Stimulated activated CD4-positive, alpha-beta T cell treated with anti-CD3 and anti-CD28 coated beads, Interleukin-2, amount 100 ng/mL, for 48 hours (primary cell): ENCODE results near the gene KIF20B.

Experiments
- DNase-seq, 2 donors: peaks; one replicate each; pipeline ENCODE4 v3.0.0-alpha.2; 2020

KIF20B gene, protein sequence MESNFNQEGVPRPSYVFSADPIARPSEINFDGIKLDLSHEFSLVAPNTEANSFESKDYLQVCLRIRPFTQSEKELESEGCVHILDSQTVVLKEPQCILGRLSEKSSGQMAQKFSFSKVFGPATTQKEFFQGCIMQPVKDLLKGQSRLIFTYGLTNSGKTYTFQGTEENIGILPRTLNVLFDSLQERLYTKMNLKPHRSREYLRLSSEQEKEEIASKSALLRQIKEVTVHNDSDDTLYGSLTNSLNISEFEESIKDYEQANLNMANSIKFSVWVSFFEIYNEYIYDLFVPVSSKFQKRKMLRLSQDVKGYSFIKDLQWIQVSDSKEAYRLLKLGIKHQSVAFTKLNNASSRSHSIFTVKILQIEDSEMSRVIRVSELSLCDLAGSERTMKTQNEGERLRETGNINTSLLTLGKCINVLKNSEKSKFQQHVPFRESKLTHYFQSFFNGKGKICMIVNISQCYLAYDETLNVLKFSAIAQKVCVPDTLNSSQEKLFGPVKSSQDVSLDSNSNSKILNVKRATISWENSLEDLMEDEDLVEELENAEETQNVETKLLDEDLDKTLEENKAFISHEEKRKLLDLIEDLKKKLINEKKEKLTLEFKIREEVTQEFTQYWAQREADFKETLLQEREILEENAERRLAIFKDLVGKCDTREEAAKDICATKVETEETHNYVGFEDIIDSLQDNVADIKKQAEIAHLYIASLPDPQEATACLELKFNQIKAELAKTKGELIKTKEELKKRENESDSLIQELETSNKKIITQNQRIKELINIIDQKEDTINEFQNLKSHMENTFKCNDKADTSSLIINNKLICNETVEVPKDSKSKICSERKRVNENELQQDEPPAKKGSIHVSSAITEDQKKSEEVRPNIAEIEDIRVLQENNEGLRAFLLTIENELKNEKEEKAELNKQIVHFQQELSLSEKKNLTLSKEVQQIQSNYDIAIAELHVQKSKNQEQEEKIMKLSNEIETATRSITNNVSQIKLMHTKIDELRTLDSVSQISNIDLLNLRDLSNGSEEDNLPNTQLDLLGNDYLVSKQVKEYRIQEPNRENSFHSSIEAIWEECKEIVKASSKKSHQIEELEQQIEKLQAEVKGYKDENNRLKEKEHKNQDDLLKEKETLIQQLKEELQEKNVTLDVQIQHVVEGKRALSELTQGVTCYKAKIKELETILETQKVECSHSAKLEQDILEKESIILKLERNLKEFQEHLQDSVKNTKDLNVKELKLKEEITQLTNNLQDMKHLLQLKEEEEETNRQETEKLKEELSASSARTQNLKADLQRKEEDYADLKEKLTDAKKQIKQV (N-terminal part only)

DNA sequence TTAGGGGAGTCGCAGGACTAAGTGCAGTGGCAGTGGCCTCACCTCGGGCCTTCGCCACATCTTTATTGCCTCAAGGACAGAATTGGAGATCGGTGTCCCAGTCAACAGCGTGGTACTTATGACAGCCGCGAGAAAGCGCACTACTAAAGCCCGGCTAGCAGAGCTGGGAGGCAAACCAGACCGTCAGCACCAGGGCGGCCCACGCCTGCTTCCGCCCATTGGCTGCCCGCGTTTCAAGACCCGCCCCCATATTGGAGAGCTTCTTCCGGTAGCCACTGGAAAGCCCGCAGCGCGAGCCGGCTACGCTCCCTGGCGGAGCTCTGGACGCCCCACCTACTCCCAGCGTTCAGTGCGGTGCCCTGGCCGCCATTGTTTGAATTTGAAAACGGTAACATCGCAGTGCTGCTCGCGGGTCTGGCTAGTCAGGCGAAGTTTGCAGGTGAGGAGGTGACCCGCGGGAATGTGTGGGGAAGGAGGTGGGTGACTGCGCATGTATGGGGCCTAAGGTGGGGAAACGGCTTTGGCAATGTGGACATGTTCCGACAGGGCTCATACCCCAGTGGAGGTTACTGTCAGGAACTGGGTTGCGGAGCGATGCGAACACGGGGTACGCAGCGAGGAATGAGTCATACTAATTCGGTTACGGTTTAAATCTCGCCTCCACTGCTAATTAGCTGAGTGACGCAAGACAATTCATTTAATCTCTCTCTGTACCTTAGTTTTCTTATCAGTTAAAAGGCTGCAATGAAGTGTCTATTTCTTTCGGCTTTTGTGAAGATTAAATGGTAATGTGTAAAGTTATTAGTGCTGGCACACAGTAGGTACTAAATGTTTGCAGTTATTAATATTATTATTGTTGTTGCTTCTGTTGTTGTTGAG lies at the start of gene KIF20B:
Gene KIF20B (plus strand): TSS at position 349 of the 879 bp plus-strand sequence. CDS start 3,705 bp downstream, outside the sequence.
- peak; percentile 87 to 88 for DNase-seq

DNA sequence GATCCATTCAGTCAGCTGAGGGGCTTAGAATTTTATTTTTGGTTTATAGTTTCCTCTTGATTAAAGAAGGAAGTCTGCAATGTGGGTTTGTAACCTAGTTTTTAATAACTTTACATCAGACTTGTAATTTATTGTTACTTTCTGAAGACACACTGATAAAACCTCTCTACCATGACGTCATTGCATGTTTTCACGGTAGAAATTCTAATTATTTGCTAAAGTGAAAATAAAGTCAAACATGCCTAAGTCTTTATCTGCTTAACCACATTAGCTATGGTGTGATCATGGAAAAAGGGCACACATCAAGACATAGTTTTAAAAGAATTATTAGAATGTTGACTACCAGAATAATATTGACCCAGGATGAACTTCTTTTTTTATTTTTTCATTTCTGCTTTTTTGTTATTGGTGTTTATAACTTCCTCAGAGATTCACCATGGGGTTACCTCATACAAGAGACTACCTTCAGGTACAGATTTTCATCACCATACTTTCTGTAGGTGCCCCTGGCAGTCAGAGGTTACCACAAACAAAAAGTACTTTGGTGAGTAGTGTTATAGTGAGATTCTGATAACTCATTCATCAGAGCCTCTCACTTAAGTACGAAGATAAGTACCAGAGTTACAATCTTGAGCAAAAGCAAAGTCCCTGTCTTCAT lies 49.3 kb upstream of the KIF20B start:
- DNase-seq: no peak

DNA sequence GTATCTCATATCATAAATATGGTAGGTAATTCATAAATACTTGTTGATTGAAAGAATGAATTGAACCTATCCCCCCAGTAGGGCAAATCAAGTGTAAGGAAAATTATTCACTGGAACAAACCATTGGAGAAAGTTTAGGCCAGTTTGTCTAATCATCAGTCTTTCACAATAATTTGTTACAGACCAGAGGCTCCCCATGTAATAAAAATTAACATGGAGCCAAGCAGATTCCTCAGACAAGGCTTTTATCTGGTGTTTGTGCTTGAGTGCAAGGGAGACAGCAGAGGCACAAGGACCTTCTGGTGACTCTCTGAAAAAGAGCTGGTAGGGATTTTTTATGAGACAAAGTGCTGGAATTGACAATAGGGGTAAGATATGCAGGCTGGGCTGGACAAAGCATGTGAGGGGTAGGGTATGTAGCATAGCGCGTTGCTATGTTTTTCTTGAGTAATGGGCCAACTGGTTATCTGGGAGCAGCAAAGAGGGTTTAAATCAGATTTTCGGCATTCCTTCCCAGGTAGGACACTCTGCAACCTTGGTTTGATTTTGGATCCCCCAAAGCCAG lies 48.5 kb upstream of the KIF20B start:
- no peak for DNase-seq

DNA sequence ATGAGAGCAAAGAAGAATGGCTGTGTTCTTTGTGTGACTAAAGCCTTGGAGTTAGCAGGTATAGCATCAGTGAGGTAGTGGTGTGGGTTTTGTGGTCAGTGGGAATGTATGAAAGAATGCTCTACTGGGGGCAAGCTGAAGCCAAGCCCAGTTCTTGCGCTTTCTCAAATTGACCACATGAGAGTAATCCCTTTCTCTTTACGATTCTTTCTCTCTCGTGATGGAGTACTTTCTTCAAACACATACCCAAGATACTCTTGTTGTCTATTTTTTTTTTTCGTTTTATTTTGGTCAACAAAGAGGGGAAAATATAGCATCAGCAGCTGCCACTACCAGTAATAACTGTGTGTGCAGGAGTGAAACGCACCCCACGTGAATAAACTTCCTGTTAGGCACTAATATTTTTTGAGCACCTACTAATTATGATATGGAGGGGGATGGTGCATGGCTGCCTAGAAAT lies 48.0 kb upstream of the KIF20B start:
- no peak for DNase-seq

DNA sequence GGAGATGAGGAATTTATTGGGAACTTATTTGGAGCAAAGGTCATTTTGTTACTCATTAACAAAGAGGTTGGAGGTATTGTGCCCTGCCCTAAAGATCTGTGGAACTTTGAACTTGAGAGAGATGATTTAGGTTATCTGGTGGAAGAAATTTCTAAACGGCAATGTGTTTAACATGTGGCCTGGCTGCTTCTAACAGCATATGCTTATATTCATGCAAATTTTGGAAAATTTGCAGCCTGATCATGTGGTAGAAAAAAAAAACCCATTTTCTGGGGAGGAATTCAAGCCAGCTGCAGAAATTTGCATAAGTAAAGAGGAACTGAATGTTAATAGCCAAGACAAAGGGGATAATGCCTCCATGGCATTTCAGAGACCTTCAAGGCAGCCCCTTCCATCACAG lies 45.7 kb upstream of the KIF20B start:
- DNase-seq: no peak

DNA sequence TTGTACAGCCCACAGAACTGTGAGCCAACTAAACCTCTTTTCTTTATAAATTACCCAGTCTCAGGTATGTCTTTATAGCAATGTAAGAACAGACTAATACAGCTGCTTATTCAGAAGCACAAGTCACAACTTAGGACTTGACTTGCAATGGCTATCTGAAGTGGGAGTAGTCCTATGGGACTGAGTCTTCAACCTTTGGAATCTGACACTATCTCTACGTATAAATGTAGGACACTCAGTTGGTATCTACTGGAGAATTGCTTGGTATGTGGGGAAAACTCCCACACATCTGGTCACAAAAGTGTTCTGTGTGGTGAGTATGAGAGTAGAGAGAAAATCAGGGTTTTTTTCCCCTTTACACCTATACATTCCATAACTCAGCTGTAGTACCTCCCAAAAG lies 44.1 kb upstream of the KIF20B start:
- no peak for DNase-seq

DNA sequence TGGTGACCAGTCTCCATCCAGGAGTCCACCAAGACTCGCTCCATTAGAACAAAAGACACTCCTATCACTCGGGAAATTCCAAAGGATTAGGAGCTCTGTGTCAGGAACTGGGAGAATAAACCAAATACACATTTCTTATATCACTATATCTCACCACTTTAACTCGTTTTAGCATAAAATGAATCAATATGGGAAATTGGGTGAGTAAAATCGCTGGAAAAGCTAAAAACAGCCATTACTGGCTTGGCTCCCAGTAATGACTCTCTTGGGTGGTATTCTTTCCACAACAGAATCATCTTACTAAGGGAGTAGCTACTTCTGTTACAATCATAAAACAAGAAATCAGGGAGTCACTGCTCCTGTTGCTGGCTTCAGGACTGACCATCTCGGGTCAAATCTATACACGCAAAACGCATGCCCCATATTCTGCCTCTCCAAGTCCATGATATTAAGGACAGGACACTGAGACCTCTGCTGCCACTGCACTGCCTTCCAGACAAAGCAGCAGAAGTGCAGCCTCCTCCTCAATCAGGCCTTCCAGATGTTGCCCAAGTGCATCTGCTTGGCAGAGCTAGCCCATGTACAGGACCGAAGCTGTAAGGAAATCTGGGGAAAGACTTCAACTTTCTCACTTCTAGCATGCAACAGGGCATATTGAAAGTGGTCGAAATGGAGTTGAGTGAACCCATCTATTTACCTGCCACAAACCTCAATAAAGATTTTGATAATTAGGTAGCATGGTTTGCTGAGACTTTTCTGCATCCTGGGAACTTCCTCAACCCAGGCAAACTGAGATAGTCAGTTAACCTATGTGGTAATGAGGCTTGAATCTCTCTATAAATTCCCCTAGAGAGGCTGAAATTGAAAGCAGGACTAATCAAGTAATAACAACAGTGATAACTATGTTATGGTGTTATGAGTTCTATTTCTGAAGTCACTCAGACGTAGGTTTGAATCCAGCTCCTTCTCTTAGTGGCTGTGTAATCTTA lies 42.0 kb upstream of the KIF20B start:
- no peak for DNase-seq

DNA sequence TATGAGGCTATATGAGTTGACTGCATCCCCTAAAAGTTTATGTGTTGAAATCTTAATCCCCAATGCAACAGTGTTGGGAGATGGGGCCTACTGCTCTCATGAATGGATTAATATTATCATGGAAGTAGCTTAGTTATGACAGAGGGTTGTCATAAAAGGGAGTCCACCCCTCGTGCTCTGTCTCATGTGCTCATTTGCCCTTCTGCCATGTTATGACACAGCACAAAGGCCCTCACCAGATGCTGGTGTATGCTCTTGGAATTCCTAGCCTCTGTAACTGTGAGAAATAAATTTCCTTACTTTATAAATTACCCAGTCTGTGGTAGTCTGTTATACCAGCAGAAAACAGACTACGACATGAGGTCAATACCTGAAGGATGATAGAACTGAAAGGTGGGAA lies 38.8 kb upstream of the KIF20B start:
- DNase-seq: no peak

DNA sequence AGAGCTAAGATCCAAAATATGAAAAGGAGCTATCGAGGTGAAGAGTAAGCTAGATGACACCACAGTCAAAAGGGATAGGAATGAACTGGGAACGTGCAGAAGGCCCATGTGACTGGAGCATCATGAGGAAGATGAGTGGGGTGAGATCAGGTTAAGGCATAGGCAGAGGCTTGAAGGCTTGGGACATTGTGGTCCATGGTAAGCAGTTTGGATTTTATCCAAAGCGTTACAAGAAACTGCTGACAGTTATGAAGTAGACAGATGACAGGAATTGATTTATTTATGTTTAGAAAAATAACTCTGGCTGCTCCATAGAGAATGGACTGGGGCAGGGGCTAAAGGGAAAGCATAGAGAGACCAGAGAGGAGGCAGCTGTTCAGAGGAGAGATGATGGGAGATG lies 38.2 kb upstream of the KIF20B start:
- DNase-seq: no peak

DNA sequence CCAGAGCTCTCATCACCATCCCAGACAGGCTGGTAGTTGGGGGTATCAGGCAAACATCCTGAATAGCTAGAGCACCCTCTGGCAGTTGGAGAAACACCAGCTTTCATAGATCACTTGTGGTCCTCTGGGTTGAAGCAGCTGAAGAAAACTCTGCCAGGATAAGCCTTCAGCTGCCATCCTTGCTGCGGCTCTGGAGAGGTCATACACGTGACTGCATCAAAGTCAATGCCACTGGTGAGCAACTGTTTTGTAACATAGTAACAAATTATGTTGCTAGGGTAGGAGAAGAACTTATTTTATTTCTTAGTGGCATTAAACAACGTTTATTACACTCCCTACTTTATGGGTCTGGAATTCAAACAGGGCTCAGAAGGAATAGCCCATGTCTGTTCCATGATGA lies 37.2 kb upstream of the KIF20B start:
- no peak for DNase-seq

DNA sequence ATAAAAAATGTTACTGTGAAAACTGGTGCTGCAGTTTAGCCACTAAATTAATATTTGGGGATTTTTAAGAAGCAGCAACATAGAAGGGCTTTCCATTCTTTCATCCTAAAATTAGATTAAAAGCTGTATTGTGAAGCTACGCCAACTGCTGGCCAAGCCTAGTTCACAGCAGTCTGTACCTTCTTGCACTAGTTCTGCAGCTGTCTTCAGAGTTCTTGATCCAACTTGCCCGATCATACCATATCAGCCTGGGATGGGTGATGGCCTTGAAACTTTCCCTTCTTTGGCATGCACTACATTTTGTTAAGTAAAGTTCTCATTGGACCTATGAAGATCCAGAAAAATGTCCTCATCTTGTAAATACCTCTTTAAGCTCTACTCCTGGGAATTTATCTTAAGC lies 36.1 kb upstream of the KIF20B start:
- no peak for DNase-seq

DNA sequence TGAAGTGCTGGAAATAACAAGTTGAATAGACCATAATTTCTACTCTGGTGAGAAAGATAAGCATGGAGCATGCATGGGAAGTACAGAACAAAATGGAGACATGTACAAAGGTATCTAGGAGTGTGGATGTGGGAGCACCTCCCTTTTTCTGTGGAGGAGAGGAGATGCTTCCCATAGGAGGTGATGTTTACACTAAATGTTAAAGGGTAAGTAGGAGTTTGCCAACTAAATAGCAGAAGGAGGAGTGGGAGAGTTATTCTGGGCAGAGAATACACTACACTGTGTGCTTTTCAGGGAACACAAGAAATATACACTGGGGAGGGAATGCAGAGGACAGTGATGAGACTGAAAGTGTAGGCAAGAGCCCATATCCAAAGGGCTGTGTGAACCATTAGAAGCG lies 35.3 kb upstream of the KIF20B start:
- no peak for DNase-seq

DNA sequence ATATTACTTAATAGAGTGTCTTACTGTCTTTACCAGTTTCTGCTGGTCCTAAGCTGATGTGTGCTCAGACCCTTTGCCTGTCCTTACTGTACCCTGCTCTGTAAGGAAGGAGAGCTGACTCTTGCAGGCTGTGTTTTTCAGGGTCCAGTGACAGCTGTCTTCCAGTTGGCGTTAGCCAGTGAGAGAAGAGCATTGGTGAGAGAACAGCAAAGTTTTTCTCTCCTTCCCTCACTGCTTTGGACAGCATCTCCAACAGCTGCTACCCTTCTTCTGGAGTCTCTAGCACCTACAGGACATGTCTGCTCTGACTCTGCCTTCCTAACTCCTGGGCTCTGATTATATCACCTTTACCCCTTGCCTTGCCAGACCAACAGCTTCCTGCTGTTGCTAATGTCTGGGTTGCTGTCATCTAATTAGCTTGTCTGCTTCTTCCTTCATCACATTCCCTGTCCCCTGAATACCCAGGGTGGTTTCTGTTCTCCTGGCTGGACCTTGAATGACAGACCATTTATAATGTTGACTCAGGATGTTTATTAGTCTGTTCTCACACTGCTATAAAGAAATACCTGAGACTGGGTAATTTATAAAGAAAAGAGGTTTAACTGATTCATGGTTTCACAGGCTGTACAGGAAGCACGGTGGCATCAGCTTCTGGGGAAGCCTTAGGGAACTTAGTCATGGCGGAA lies 32.9 kb upstream of the KIF20B start:
- no peak for DNase-seq

DNA sequence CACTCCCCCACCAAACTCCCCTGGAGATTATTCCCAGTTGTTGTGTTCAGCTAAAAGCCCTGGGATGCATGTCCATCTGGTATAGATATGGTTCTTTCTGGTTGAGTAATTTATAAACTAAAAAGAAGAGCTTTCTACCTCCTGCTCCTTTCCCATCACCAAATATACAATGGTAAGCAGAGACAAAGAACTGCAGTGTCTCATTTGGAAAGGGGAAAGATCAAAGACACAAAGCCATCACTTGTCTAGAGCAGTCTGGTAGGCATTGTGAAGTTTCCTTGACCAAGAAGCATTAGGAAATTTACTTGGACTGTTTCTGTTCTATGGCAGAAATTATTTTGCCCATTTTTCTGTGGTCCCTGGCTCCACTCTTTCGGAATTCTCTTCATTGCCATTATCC lies 31.4 kb upstream of the KIF20B start:
- no peak for DNase-seq

DNA sequence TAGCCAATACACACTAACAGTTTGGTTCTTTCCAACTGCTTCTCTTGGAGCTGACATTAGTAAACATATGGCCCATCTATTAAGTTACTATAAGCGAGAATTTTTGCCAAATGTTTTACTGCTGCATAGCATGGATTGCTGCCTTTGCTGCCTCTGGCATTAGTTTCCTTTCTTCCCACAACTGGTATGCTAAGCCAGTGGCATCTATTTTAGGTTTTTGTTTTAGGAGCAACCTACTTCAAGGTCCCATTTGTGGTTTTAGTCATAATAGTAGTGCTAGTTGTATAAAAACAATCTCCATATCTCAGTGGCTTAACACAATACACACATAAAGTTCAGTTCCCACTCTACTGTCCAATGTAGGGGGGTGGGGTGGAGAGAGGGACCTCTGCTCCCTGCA lies 30.5 kb upstream of the KIF20B start:
- DNase-seq: no peak

DNA sequence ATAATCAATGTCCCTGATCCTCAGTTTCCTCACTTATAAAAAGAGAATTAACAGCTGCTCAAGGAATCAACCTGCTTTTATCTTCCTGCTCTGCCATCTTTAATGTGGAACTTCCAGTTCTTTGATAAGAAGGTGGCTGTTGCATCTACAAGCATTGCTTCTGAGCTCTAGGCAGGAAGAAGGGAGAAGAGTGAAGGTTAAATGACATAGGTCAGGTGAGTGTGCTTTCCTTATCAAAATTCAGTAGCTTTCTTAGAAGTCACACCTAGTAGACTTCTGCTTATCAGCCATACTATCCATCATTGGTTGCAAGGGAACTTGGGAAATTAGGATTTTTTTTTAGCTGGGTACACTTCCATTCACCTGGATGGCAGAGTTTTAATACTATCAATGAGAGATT lies 24.0 kb upstream of the KIF20B start:
- DNase-seq: no peak

DNA sequence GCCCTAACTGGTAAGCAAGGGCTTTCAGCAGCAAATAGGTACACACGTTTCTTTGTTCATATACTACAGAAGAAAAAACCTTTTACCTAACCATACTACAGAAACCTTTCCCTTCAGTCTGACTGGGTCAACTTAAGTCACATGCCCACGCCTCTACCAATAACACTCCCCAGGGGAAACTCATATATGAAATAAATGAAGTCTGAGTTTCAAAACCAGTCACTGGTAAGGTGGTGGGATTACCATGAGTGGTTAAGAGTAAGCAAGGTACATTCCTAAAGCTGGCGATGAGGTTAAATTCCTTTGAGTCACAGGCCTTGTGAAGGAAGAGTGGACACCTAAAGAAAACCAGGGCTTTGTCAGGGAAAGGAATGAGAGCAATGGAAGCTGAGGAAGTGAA lies 21.4 kb upstream of the KIF20B start:
- no peak for DNase-seq

DNA sequence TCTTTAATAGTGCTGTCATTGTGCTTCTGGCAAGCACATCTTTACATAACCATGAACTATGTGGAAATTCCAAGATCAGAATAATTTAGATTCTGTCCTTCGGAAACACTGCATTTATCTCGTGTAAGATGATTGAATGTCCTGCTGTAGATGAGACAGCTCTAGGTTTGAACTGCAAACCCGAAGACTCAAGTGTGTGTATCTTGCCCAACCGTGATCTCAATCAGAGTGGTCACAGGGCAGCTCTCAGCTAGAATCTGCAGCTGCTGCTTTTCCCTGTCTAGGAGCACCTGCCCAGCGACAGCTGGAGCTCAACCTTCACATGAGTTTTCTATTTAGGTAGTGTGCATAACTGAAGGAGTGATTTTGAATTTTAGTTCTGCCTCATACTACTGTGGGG lies 17.5 kb upstream of the KIF20B start:
- DNase-seq: no peak

DNA sequence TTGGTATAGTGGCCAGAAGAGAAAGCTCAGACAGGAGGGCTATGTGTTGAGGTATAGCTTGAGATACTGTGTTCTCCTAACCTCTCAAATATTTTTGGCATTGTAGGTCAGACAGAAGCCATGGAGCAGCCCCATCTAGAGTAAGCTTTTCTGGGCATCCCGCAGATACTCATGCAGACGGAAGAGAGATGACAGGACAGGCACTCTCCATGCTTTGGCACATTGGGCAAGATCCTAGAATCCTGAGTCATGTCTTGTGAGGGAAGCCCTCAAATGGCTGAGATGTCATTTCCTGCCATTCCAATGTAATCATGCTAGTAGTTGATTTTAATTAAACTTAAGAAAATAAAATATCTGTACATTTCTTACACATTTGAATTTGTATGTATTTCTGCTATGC lies 16.8 kb upstream of the KIF20B start:
- DNase-seq: no peak
